Measurements from ENCODE around the gene CXXC5.

GRCh38 chr5:139692679-139693308 lies 44.6 kb downstream of the CXXC5 start:
- TF ChIP-seq CTCF (IDR thresholded peaks at IDR 0.05; ENCODE audit: poor library complexity) = no peak
- no peak for TF ChIP-seq EZH2phosphoT487 (IDR thresholded peaks at IDR 0.05; ENCODE audit: low read depth, severe bottlenecking, unreplicated experiment)
